Natural killer cell (primary cell): ENCODE measurements around the gene MINDY3. TPM values are rescaled to one million over a fixed set of nuclear protein-coding genes. Genes with fewer than 3 reads are reported as not detected.

Source experiments
- ATAC-seq, 3 donors: fragments of 150-1000 bp in 2 of 3; fragments of 200-7000 bp in 1 of 3; cut with Tn5 transposase; 1 replicate in 1 of 3; 2 replicates in 2 of 3; pipeline ENCODE4 v1.10.0; 2021; ENCODE audit warnings: mild to moderate bottlenecking in 2 of 3, moderate library complexity in 2 of 3
- DNase-seq, 2 donors: peaks; one replicate each; pipeline versions ENCODE4 v3.0.0 to v3.0.0-alpha.2; 2013 to 2021; ENCODE audit warnings: mixed read lengths in 1 of 2
- H3K27ac ChIP-seq: one replicate; pipeline ENCODE4 v1.5.1; 2013; ENCODE audit warnings: mild to moderate bottlenecking, low read length
- H3K27me3 ChIP-seq: one replicate; pipeline ENCODE4 v1.6.1; 2013; ENCODE audit warnings: low read length; ENCODE audit not compliant: control insufficient read depth, insufficient read depth
- H3K36me3 ChIP-seq: one replicate; pipeline ENCODE4 v1.6.1; 2013; ENCODE audit warnings: low read length; ENCODE audit not compliant: control insufficient read depth, insufficient read depth
- H3K4me1 ChIP-seq: one replicate; pipeline ENCODE4 v1.6.1; 2013; ENCODE audit warnings: low read length; ENCODE audit not compliant: control insufficient read depth, insufficient read depth
- H3K4me3 ChIP-seq: one replicate; pipeline ENCODE4 v1.5.1; 2013; ENCODE audit warnings: low read length
- H3K9me3 ChIP-seq: one replicate; pipeline ENCODE4 v1.6.1; 2013; ENCODE audit warnings: low read length; ENCODE audit not compliant: control insufficient read depth, insufficient read depth
- H3K27ac Mint-ChIP-seq, 2 donors: one replicate each; pipeline ENCODE4 v1.8.0; 2022; ENCODE audit warnings: mild to moderate bottlenecking in 2 of 2, mixed read lengths in 2 of 2, moderate library complexity in 1 of 2
- H3K27me3 Mint-ChIP-seq, 2 donors: one replicate each; pipeline ENCODE4 v1.8.0; 2022; ENCODE audit warnings: low read depth in 2 of 2, mixed read lengths in 2 of 2
- H3K36me3 Mint-ChIP-seq: one replicate; pipeline ENCODE4 v1.8.0; 2022; ENCODE audit warnings: mixed read lengths
- H3K4me1 Mint-ChIP-seq, 2 donors: one replicate each; pipeline ENCODE4 v1.8.0; 2022; ENCODE audit warnings: mixed read lengths in 2 of 2
- H3K4me3 Mint-ChIP-seq: one replicate; pipeline ENCODE4 v1.8.0; 2022; ENCODE audit warnings: mild to moderate bottlenecking, moderate library complexity, mixed read lengths
- H3K9me3 Mint-ChIP-seq, 2 donors: one replicate each; pipeline ENCODE4 v1.8.0; 2022; ENCODE audit warnings: mixed read lengths in 2 of 2
- WGBS: methylation state at CpG from one replicate; pipeline ENCODE4 v1.1.7; 2013; ENCODE audit warnings: missing lambda C conversion rate; ENCODE audit not compliant: insufficient coverage; 5-methylcytosine and 5-hydroxymethylcytosine counted together
- intact Hi-C: fragments of 100-400 bp; cut with micrococcal nuclease; formaldehyde crosslinking; loops from one replicate; pipeline ENCODE4 v1.14.2; 2022
- total RNA-seq, 4 donors: library from RNA; stranded (reverse); fragments of 120-200 nt in 1 of 4; gene quantifications; one replicate each; pipeline versions ENCODE4 v1.2.3 to v1.2.4, GENCODE V29; 2013 to 2022
- TF ChIP-seq, protein P1 (sequence below): fragments of 200-600 bp; IDR thresholded peaks from one replicate; pipeline ENCODE4 v1.8.0; 2022; ENCODE audit warnings: antibody characterized with exemption

The MINDY3 gene
- total RNA-seq, 3 donors from 2014 or later (not counting 1 experiment from before 2014, with no cell fraction given), result 48.8 to 57.3 (median 53.3) TPM

DNA sequence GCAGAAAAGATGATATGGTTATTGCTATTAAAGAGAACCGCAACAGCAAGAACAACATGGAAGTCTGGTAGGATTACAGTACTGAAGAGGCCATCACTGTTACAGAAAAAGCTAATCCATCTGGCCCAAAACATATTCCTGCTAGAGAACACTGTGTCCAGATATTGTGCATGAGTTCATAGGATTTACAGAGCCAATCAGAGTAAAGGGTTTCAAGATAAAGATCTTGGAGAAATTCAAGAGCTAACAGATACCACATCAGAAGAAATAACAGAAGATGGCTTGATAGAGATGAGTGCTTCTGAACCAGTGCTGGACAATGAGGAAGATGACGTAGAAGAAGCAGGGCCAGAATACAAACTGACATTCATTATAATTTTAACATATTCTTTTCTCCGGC, 58.7 kb downstream of the MINDY3 start:
- no peaks in the 10 kb centered on the region for H3K27me3 ChIP-seq
- H3K4me1 ChIP-seq, result no peaks in the 10 kb centered on the region
- H3K27ac Mint-ChIP-seq, result no peak overlapping the region
- 96% methylated on average over 2 of the region's 3 CpGs for WGBS
- no peaks in the 10 kb centered on the region for H3K9me3 ChIP-seq
- H3K36me3 Mint-ChIP-seq, result peaks cover 10% of the 10 kb centered on the region
- DNase-seq (no peak), ATAC-seq (no peak)
- TF ChIP-seq, protein P1, sequence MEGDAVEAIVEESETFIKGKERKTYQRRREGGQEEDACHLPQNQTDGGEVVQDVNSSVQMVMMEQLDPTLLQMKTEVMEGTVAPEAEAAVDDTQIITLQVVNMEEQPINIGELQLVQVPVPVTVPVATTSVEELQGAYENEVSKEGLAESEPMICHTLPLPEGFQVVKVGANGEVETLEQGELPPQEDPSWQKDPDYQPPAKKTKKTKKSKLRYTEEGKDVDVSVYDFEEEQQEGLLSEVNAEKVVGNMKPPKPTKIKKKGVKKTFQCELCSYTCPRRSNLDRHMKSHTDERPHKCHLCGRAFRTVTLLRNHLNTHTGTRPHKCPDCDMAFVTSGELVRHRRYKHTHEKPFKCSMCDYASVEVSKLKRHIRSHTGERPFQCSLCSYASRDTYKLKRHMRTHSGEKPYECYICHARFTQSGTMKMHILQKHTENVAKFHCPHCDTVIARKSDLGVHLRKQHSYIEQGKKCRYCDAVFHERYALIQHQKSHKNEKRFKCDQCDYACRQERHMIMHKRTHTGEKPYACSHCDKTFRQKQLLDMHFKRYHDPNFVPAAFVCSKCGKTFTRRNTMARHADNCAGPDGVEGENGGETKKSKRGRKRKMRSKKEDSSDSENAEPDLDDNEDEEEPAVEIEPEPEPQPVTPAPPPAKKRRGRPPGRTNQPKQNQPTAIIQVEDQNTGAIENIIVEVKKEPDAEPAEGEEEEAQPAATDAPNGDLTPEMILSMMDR, result no peak
- no peak overlapping the region for H3K4me3 ChIP-seq
- no peak overlapping the region for H3K27ac ChIP-seq
- peaks cover 12 to 22% of the 10 kb centered on the region in 2 donors for H3K4me1 Mint-ChIP-seq
- peaks cover 17% of the 10 kb centered on the region for H3K36me3 ChIP-seq
- H3K27me3 Mint-ChIP-seq, result no peaks in the 10 kb centered on the region
- intact Hi-C loops, result no loop called here
- no peaks in the 10 kb centered on the region for H3K9me3 Mint-ChIP-seq
- H3K4me3 Mint-ChIP-seq, result no peak overlapping the region

DNA sequence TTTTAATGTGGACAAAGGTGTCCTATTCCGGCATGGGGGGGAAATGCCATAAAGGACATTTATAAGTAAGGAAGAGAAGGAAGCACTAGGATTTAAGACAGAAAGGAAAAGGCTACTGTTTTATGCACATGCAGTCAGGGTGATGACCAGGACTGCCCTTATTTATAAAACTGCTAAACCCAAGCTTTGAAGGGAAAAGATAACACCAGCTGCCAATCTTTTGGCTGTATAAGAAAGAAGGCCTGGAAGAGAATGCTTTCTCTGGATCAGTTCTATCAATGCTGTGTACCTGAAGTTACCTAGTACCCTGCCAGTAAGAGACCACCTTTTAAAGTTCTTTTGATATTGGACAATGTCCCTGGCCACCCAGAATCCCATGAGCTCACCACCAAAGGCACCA, 59.2 kb downstream of the MINDY3 start:
- no peaks in the 10 kb centered on the region for H3K9me3 Mint-ChIP-seq
- H3K4me1 ChIP-seq, result no peaks in the 10 kb centered on the region
- peaks cover 10% of the 10 kb centered on the region for H3K36me3 Mint-ChIP-seq
- DNase-seq, result no peak
- H3K4me3 Mint-ChIP-seq, result no peak overlapping the region
- no peaks in the 10 kb centered on the region for H3K27me3 Mint-ChIP-seq
- H3K4me1 Mint-ChIP-seq, result peaks cover 12 to 21% of the 10 kb centered on the region in 2 donors
- no peak for ATAC-seq
- no peaks in the 10 kb centered on the region for H3K27me3 ChIP-seq
- no peak overlapping the region for H3K27ac Mint-ChIP-seq
- WGBS, result 100% methylated on average over 1 of the region's 1 CpG
- no peak overlapping the region for H3K4me3 ChIP-seq
- TF ChIP-seq, protein P1, result no peak
- no peak overlapping the region for H3K27ac ChIP-seq
- H3K36me3 ChIP-seq, result peaks cover 16% of the 10 kb centered on the region
- intact Hi-C loops, result no loop called here
- H3K9me3 ChIP-seq, result no peaks in the 10 kb centered on the region

DNA sequence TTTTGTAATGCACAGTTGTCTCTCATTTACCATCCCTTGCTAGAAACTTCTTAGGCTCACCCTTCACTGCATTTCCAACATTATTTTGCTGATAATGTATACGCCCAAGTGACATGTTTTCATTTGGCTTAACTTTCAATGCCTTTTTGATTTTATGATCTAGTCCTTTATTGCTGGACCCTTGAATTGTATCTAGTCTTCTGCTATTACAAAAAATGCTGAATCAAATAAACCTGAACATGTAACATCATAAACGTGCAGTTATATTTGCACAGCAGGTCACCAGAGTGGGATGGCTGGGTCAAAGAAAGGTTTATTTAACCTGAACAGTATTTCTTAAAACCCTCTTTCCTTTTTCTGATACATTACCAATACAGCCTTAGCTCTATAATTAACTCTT, 63.0 kb downstream of the MINDY3 start:
- peaks cover 35% of the 10 kb centered on the region for H3K36me3 ChIP-seq
- H3K27ac ChIP-seq, result no peak overlapping the region
- no peaks in the 10 kb centered on the region for H3K27me3 ChIP-seq
- TF ChIP-seq, protein P1, result no peak
- Mint-ChIP-seq H3K27ac (no peak overlapping the region), H3K4me1 (peaks cover 8 to 15% of the 10 kb centered on the region in 2 donors), H3K36me3 (peaks cover 21% of the 10 kb centered on the region), H3K27me3 (no peaks in the 10 kb centered on the region), H3K4me3 (no peak overlapping the region), H3K9me3 (no peaks in the 10 kb centered on the region)
- WGBS, result 86% methylated on average over 2 of the region's 2 CpGs
- H3K4me3 ChIP-seq, result no peak overlapping the region
- DNase-seq, result no peak
- no peaks in the 10 kb centered on the region for H3K4me1 ChIP-seq
- ATAC-seq, result no peak
- no peaks in the 10 kb centered on the region for H3K9me3 ChIP-seq
- intact Hi-C loops, result no loop called here

DNA sequence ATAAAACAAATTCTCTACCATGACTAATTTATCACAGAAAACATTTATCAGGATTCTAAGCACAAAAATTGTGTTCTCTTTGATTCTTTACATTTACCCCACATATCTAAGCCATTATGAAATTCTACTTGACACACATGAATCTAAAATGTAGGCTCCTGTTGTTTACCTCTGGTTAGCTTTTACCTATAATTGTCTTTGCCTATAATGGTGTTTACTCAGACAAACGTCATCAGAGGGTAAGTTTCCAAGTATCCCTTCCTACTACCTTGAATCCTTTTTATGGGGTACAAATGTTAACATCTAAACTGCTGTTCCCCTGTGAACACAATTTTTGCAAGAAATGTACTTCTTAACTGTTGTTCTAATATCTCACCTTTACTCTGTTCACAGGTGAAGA, 63.5 kb downstream of the MINDY3 start:
- Histone ChIP-seq H3K27ac (no peak overlapping the region), H3K27me3 (no peaks in the 10 kb centered on the region), H3K9me3 (no peaks in the 10 kb centered on the region), H3K4me3 (no peak overlapping the region), H3K4me1 (no peaks in the 10 kb centered on the region), H3K36me3 (peaks cover 39% of the 10 kb centered on the region)
- H3K9me3 Mint-ChIP-seq, result no peaks in the 10 kb centered on the region
- no peak overlapping the region for H3K4me3 Mint-ChIP-seq
- 60% methylated on average over 1 of the region's 1 CpG for WGBS
- DNase-seq (no peak), ATAC-seq (no peak)
- TF ChIP-seq, protein P1, result no peak
- intact Hi-C loops, result no loop called here
- H3K27ac Mint-ChIP-seq, result no peak overlapping the region
- H3K4me1 Mint-ChIP-seq, result peaks cover 8 to 18% of the 10 kb centered on the region in 2 donors
- peaks cover 21% of the 10 kb centered on the region for H3K36me3 Mint-ChIP-seq
- H3K27me3 Mint-ChIP-seq, result no peaks in the 10 kb centered on the region
